GM12864 (cell line): ENCODE measurements around the gene RCVRN.

Experiments used
- DNase-seq: peaks from one replicate; pipeline ENCODE4 v3.0.0-alpha.2; 2011; ENCODE audit warnings: low read depth
- H3K4me3 ChIP-seq: 2 replicates; pipeline ENCODE4 v1.5.1; 2011; ENCODE audit warnings: mild to moderate bottlenecking, low read depth, low read length, control low read depth
- CTCF ChIP-seq: IDR thresholded peaks from 2 replicates; pipeline ENCODE4 v1.5.1; 2011; ENCODE audit warnings: low read depth, mild to moderate bottlenecking, moderate library complexity, low read length, control low read depth, inconsistent platforms; ENCODE audit errors: missing control alignments

Gene RCVRN

GRCh38 chr17:9934331-9934730, 29.3 kb upstream of the RCVRN start:
- no peak for DNase-seq
- H3K4me3 ChIP-seq = no peak overlapping the region
- no peak for TF ChIP-seq CTCF

- TF ChIP-seq CTCF = no peak
- H3K4me3 ChIP-seq = no peak overlapping the region
- DNase-seq = no peak
Observed at GRCh38 chr17:9932491-9932890, 27.4 kb upstream of the RCVRN start.

GRCh38 chr17:9931144-9931741, 26.2 kb upstream of the RCVRN start:
- TF ChIP-seq CTCF = no peak
- DNase-seq = no peak
- H3K4me3 ChIP-seq = no peak overlapping the region

- DNase-seq = no peak
- H3K4me3 ChIP-seq = no peak overlapping the region
- no peak for TF ChIP-seq CTCF
Observed at GRCh38 chr17:9929871-9930270, 24.8 kb upstream of the RCVRN start.

GRCh38 chr17:9928601-9929333, 23.7 kb upstream of the RCVRN start:
- TF ChIP-seq CTCF = peak; percentile 14
- no peak overlapping the region for H3K4me3 ChIP-seq
- DNase-seq = no peak

- no peak for TF ChIP-seq CTCF
- DNase-seq = no peak
- no peak overlapping the region for H3K4me3 ChIP-seq
Observed at GRCh38 chr17:9926150-9926804, 21.2 kb upstream of the RCVRN start.
